MM.1S (cell line): Measurements from ENCODE around the gene BAG3.

Experiments used
- CTCF ChIP-seq: fragments of 300-600 bp; sonication (generic); IDR thresholded peaks from 2 replicates; pipeline ENCODE4 v1.5.1; 2016; ENCODE audit warnings: antibody characterized with exemption, low read length, mixed read lengths
- EZH2 ChIP-seq: fragments of 300-600 bp; sonication (generic); optimal IDR thresholded peaks from 2 replicates; pipeline ENCODE3; 2017; ENCODE audit warnings: low read depth, mild to moderate bottlenecking, antibody characterized with exemption, low read length, mixed read lengths

GRCh38 chr10:119666709-119667004 is 15.5 kb downstream of the BAG3 start:
- TF ChIP-seq CTCF = no peak
- no peak for TF ChIP-seq EZH2
